NCI-H1092 treated with DMSO at 0.1 percent for 48 hours (cell line): ENCODE data around the gene SLC2A1.

Source experiments
- DNase-seq: peaks from one replicate; lab custom pipeline; 2025; lab: John Stamatoyannopoulos, UW

The SLC2A1 gene

DNA sequence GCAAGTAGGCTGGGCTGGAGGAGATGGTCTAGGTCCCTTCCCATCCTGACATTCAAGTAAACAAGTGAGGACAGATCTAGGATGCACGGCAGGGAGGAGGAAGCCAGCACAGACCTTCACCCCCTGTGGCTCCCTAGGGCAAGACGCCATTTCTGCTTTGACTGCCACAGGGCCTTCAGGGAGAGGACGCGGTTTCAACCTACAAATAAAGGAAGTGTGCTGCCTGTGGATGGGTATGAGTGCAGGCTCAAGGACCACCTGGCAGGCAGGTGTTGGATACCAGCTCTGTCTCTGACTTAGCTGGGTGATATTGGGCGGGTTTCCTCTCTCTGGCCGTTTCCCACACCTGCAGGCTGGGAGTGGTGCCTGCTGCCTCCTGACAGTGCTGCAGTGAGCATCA is 16.2 kb downstream of the SLC2A1 start:
- peak; percentile 27 for DNase-seq

DNA sequence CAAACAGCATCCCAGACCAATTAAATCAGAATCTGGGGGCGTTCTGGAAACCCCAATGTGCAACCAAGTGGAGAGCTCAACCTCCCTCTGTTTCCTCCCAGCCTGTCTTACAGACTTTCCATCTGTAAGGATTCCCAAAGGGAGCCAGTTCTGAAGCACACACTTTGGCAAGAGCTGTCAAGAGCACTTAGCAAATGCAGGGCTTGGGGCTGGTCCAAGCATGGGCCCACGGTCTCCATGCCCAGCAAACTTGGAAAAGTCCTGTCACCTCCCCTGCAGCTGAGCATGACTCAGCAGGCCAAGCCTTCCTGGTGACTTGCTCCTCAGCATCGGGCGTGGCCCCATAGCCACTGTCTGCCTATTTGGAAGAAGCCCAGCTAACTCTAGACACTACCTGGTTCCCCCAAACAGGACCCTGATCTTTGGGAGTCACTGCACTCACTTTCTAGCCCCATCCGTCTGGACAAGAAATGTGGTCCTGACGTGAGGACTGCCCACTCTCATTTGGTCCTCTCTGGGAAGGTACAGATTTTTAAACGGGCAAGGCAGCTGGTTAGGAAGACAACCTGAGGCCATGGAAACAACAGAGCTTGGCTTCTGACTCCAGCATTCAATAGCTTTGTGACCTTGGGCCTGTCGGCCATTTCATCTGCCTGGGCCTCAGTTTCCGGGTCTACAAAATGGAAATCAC is 16.9 kb downstream of the SLC2A1 start:
- no peak for DNase-seq

DNA sequence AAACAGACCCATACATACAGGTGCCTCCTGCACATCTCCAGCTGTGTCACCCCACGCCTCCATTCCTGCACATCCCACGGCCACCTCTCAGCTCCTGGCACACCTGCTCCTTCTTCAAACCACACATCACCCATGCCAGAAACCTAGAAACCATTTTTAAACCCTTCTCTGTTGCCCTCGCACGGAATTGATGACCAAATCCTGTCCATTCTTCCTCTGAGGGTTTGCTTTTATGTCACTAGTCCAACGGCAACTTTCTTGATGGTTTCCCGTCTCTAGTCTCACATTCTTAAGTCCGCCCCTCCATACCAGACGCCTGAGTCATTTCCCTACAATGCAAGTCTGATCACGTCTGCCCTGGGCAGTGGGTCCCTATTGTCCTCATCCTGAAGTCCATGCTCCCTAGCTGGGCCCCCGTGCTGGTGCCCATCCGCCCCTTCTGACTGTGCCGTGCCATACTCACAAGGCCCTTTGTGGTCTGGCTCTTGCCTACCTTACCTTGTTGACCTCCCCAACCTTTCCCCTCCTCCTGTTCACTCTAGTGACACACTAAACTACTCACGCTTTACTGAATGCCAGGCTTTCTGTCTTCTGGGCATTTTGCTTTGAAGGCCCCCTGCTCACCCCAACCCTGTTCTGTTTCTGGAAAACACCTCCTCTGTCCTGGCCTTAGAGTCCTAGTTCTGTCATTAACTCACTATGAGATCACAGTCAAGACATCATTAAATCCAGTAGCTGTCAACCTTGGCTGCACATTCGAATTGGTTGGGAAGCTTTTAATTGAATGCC is 17.6 kb downstream of the SLC2A1 start:
- no peak for DNase-seq

DNA sequence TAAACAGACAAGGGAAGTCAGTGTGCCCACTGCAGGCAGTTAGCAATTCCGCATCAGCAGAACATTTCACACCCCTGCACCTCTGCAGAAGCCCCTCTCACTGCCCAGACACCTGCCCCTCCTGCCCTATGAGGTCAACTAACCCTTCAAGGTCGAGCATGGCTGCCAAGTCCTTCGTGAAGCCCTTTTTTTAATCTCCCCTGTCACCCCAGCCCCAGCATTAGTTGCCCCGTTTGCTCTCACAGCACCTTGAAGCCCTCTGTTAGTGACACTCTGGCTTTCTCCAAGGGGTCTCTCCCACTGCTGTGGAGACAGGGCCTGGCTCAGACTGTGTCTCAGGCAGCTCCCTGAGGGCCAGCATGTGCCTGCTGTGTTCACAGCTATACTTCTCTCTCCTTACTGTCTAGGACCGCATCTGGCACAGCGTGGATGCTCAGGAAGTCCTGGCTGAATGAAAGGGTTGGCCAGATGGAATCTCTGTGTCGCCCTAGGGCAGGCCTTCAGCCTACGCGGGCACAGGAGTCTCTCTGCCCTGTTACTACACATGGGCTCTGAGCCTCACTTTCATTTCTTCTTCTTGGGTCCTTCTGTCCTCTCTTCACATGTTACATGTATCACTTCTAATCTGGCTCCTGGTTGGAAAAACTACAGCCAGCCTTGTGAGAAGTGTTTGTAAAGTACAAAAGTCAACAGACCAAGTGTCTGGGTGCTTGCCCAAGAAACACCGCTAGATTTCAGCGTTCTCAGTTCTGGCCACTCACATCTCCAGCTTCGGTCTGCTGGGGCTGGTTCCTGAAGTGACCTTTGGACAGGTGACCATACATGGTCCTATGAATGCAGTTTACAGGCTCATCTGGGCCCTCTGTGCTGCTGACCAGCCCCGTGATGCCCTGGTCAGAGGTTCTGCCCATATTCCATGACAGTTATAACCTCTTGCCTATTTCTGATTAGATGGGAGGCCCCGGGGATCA is 19.7 kb downstream of the SLC2A1 start:
- no peak for DNase-seq

DNA sequence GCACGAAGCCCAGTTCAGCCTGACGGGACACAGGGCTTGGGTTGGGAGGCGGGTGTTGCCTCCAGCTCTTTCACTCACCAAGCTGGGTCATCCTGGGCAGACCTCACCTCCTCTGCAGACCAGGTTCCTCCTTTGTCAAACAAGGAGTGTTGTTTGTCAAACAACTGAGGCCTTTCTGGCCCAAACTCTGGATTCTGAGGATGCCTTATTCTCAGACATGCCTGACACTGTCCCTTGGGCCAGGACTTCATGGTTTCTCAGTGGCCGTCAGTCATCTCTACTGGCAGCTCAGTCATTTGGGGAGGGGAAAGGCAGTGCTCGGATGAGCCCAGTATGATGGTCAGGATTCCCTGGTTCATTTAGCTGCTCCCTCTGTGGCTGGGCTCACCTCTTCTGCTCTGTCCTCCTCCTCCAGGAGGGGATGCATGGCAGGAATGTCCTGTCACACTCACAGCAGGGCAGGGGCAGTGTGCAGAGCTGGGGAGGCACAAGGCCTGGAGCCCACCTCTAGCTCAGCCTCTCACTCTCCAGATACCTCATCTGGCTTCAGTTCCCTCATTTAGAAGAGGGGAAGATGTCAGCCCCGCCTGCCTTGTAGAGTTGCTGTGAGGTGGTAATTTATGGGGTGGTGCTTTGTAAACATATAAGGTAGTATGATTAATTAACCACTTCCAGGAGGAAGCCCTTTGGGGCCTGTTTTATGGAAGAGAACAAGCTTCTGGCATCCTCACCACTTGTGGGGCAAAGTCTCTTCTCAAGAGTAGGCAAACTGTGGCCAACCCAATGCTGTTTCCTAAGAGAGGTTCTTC is 20.6 kb downstream of the SLC2A1 start:
- no peak for DNase-seq

DNA sequence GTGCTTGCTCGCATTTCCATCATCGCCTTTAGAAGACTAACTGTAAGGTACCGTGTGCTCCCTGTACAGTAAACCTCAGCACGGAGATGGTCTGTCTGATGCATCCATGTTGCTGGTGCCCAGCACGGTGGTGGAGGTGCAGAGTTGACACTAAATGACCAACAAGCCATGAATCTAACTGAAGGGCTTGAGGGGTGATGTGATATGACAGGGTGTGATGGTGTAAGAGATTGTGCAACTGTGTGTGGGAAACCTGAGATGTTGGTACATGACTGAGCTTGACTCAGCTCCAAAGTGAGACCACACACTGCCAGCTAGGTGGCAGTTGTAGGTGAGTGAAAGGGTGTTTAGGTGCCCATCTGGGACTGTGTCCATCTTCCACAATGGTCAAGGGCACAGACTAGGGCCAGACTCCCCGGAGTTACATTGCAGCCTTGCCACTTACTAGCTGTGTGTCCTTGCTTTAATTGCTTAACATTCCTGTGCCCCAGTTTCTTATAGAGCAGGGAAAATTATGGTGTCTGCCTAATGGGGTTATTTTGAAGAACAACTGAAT is 21.4 kb downstream of the SLC2A1 start:
- no peak for DNase-seq

DNA sequence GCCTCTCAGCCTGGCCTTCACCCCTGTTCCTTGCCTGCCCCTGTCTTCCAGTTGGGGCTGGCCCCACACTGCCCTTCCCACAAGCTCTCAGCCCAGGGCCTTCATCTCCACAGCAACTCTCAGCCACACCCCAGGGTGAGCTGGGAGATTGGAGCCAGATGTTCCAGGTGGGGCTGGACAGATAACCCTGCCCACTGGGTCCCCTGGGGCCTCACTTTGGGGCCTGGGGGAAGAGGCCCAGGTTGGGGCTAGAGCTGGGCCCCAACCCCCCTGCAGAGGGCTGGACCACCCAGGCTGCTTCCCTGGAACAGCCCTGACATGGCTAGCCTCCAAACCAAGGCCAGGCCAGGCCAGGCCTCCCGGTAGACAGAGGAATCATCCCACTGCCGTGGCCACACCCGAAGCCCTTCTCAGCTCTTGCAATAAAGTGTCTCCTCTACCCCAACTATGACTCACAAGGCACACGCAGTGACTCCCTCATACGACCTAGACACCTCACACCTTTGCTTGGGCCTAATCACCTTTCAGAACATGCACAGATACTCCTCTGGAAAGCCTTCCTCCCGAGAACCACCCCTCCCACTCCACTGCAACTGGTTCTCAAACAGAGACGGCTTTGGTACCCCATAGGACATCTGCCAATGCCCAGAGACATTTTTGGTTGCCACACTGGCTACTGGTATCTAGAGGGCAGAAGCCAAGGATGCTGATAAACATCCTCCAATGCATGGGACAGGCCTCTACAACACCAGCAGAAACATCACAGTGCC is 22.2 kb downstream of the SLC2A1 start:
- no peak for DNase-seq

DNA sequence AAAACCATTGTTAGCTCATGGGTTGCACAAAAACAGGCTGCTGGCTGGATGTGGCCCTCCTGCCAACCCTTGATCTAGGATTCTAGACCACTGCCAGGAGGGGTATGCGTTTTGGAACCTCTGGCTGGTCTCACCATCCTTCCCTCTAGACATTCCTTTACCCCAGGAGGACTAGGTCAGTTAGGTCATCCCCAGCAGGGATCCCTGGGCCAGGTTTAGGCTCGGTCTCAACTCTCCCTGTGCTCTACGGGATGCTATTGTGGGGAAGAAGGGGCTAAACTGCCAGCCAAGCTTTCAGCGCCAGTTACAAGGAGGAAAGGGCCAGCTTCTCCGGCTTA is 22.7 kb downstream of the SLC2A1 start:
- no peak for DNase-seq

DNA sequence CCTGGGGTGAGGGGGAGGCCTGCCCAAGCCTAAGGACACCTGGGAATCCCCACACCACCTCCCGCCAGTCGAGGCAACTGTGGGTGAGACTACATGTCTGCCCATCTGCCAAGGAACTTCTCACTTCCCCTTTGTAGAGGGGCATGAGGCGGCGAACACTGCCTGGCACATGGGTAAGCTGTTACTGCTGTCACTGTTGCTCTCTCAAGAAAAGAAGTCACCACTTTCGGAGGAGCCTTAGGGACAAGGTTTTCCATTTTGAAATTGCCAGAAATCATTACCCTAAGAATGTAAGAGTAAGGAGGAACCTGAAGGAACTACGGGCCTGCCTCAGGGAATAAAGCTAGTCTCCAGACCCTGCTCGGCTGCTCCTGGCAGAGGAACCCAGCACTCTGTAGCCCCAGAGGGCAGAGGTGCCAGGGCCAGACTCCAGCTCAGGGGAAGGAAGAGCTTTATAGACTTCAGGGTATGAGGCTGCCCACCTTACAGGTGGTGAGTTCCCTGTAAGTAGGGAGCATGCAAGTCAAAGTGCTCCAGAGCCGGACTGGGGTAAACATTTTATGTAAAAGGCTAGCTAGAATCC is 23.3 kb downstream of the SLC2A1 start:
- DNase-seq, result no peak

DNA sequence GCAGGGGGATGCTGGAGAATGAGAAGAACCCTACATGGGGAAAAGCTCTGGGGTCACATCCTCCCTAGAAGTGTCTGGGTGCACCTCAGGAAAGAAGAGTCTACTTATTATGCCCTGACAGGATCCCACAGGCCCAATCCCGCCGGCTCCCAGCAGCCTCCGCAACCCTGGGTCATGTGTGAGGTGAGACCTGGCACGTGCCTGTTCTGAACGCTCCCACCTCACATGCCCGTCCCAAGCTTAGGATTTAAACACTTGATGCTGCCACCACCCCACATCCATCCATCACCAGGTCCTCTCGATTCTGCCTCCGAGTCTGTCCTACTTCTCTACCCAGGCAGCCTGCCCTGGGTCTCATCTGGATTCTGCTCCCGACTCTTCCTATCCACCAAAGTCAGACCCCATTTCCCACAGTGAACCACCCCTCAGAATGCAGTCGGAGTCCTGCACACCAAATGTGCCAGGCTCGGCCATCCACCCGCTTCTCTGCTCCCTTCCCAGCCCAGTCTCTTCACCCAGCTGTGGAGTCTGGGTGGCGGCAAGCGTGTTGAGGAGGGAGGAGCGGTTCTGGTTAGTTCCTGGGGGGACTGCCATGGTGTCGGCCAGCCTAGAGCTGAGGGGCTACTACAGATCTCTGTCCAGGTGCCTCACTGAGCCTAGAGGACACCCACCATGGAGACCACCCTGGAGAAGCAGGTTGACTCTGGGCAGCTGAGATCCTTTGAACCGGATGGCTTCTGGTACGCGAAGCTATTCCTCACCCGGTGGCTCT is 23.9 kb downstream of the SLC2A1 start:
- DNase-seq, result no peak

DNA sequence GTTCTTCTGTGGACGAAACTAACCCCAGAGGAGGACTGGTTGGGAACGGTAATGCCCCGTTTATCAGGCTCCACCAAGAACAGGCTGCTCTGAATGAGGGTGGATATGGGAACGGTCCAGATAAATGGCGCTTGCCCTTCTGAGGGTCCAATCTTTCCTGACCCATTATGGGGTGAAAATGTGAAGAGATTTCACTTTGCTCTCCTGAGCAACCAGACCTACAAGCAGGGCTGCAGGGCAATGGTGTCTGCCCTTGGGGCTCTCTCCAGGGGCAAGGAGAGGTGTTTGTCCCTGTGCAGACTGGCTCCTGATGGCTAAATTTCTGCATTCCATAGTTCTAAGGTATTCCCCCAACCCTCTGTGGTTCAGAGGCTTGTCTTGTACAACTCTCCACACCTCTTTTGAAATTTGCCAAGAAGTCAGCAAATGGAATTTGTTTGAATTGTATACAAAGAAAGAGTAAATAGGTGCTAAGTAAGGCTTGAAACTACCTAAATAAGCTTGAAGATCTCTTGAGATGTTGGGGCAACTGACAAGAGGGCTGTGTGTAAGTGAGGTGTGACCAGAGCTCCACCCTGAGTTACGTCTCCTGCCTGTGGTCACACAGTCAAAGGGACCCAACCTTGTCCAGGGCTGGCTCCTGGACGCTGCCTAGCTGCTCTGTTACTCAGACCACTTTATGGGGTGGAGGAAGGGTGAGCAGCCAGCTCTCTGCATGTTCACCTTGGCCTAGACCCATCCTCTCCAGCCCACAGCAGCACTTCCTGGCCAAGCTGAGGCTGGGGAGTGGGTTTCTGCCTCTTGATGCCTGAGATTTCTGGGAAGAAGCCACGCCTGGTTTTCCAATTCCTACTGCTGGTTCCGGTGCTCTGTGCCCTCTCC is 24.8 kb downstream of the SLC2A1 start:
- DNase-seq, result no peak

DNA sequence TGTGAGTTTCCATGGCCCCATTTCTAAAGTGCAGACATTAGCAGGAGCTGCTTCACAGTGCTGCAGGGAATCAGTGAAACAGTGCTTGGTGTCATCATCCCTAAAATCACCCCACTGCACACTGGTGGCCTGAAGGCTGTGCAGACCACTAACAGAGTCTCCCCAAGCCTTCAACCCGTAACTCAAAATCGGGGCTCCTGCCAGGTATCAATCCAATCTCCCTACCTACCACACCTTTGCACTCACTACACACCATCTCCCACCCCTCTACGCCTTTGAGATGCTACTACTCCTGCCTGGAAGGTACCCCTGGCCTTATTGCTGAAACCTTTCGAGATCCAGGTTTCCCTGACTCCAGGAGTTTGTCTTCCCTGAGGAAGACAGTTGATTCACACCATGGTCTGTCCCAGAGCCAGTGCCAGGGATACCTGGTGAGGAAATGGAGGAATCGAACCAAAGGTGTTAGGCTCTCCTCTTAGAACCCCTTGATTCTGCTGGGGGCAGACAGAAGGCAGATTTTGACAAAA is 25.5 kb downstream of the SLC2A1 start:
- DNase-seq, result no peak

DNA sequence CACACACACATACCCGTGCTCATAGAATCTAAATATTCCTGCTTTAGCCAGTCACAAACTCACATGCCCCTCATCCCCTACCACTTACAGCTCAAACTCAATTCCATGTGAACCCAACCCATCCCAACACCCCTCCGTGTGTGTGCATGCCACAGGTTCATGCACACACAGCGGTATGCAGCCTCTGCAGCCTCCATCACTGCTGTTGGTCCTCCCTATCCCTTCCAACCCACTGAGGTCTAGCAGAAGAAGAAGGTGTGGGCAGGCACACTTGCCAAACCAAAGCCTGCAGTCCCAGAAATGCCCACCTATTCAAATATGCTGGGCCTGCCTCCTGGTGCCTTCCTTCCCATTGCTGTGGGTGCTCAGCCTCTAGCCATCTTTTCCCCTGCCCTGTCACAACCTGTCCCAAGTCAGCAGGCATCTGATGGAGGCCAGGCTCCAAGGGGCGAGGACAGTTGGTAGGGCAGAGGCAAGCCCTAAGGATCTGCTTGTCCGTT is 26.2 kb downstream of the SLC2A1 start:
- no peak for DNase-seq

DNA sequence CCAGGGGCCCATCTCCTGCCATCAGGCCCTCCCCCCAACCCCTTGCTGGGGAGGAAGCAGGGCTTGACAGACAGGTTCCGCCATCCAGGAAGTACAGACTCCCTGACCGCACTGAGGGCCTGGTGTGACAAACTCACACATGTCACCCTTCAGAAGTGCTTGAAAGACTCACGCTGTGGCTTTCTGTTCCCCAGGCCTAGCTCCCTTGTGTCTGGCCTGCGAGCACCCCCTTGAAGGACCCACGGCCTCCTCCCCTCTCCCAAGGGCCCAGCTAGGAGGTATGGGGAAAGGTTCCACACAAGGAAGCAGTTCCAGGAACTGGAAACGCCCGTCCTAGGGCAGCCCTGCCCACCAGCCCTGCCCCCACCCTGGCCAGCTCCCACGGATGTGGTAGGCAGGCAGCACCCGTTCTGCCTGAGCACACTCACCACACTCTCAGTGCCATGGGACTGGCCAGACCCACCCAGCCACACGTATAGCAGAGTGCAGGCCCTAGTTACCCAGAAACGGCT is 26.7 kb downstream of the SLC2A1 start:
- DNase-seq, result no peak

DNA sequence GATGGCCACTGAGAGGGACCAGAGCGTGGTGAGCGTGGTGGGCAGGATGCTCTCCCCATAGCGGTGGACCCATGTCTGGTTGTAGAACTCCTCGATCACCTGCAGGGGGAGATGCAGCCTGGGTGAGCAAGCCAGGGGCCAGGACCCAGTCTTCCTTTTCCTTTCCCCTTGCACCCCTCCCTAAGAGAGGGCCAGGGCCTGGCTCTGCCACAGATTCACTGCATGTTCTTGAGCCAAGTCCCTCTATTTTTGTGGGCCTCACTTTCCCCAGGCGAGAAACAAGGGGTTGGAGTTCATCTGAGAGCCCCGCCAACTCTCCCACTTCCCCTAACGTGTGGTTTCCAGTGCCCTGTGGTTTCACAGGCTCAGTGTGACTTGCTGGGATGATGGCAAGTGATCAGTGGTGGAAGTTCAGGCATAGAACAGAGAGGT is 27.5 kb downstream of the SLC2A1 start:
- peak; percentile 6 for DNase-seq

DNA sequence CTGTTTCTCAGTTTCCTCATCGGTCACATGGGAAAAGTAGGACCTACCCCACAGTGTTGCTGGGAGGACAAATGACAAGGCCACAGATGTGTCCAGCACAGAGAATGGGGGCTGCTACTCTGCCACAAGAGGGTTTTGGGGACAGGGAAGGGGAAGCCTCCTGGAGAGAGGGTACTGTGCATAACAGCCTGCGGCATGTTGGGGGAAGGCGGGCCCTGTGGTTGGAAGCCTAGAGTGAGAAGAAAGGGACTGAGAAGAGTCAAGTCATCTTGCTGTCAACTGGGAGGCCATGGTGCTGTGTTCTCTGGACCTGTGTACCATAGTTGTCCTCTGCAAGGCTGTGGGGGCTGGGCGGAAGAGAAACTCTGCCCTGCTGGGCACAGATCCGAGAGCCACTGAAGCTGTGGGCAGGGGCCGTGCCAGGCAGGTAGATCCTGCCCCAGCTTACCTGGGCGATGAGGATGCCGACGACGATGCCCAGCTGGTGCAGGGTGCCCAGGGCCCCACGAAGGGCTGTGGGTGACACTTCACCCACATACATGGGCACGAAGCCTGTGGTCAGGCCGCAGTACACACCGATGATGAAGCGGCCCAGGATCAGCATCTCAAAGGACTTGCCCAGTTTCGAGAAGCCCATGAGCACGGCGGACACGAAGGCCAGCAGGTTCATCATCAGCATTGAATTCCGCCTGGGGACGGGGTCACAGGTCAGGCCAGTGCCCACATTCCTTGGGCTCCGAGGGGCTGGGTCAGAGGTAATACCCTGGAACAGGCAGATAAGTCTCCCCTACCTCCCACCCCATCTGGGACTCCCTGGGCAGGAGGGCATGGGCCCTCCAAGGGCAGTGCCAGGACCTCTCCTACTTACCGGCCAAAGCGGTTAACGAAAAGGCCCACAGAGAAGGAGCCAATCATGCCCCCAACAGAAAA is 28.2 kb downstream of the SLC2A1 start:
- no peak for DNase-seq
